ENCODE data around the gene RBM28.

GRCh38 chr7:128363261-128363721 is 19.6 kb upstream of the RBM28 start:
- TF ChIP-seq CTCF (IDR thresholded peaks at IDR 0.05): no peak
- TF ChIP-seq POLR2A (IDR thresholded peaks at IDR 0.05): no peak
